HCT116 (cell line): ENCODE data around the gene PCDHB3. TPM values are rescaled to one million over a fixed set of nuclear protein-coding genes. Genes with fewer than 3 reads are reported as not detected.

Experiments
- ATAC-seq: fragments of 200-7000 bp; cut with Tn5 transposase; 2 replicates; pipeline ENCODE4 v1.9.1; 2020; ENCODE audit warnings: mild to moderate bottlenecking, moderate library complexity
- BruUV-seq: library from RNA; stranded (reverse); fragments of 400-500 nt; replicated peaks from 2 replicates; lab custom pipeline; 2021; lab: Mats Ljungman, UMichigan
- CTCF ChIA-PET: fragments of 300-600 bp; sonication (Branson Sonifier 250); formaldehyde crosslinking; loops from one replicate; lab custom pipeline; 2021; ENCODE audit warnings: antibody characterized with exemption; lab: Charles Lee
- POLR2A ChIA-PET: fragments of 300-600, 350-600 bp; sonication (Branson Sonifier 250); formaldehyde crosslinking; loops from one replicate; lab custom pipeline; 2021; ENCODE audit warnings: antibody characterized with exemption; lab: Charles Lee
- RAD21 ChIA-PET, 2 experiments: fragments of 300-600 bp; sonication (Branson Sonifier 250); formaldehyde crosslinking; loops; one replicate each; lab custom pipeline; 2023; ENCODE audit warnings: low total read pairs in 2 of 2; ENCODE audit not compliant: uncharacterized antibody in 2 of 2, unreplicated experiment in 2 of 2, low non-redundant PET in 1 of 2; lab: Charles Lee
- DNase-seq: peaks from one replicate; pipeline ENCODE4 v3.0.0-alpha.2; 2010; ENCODE audit warnings: low read depth, low spot score
- H2AFZ ChIP-seq: fragments of 200-600 bp; shearing (Covaris generic), sonication (generic); 2 replicates; pipeline ENCODE4 v1.6.1; 2017; ENCODE audit warnings: low read depth, mixed run types, mixed read lengths, antibody characterized with exemption, low read length; ENCODE audit not compliant: poor library complexity, severe bottlenecking
- H3K27ac ChIP-seq: 2 replicates; pipeline ENCODE4 v1.5.1; 2012; ENCODE audit warnings: low read depth, low read length
- H3K27me3 ChIP-seq: fragments of 200-600 bp; sonication (generic); 2 replicates; pipeline ENCODE4 v1.6.1; 2016; ENCODE audit warnings: mixed run types, low read length, mixed read lengths; ENCODE audit not compliant: insufficient read depth
- H3K36me3 ChIP-seq, 2 experiments: fragments of 200-500 bp in 1 of 2; fragments of 200-600 bp in 1 of 2; sonication (Bioruptor generic) in 1 of 2; sonication (generic) in 1 of 2; 2 replicates each; pipeline versions ENCODE4 v1.5.1 to v1.6.1; 2014 to 2016; ENCODE audit warnings: low read length in 2 of 2, inconsistent platforms in 1 of 2, mixed read lengths in 1 of 2, mixed run types in 1 of 2; ENCODE audit not compliant: insufficient read depth in 2 of 2, control insufficient read depth in 1 of 2
- H3K4me1 ChIP-seq, 2 experiments: fragments of 200-600 bp in 1 of 2; sonication (generic) in 1 of 2; 2 replicates each; pipeline versions ENCODE4 v1.5.1 to v1.6.1; 2012 to 2017; ENCODE audit warnings: low read length in 2 of 2, inconsistent platforms in 1 of 2, mild to moderate bottlenecking in 1 of 2, mixed read lengths in 1 of 2, mixed run types in 1 of 2, moderate library complexity in 1 of 2; ENCODE audit not compliant: insufficient read depth in 2 of 2, control insufficient read depth in 1 of 2
- H3K4me2 ChIP-seq: fragments of 200-600 bp; sonication (generic); 2 replicates; pipeline ENCODE4 v1.6.1; 2017; ENCODE audit warnings: mixed run types, low read length, mixed read lengths
- H3K4me3 ChIP-seq, 2 experiments: fragments of 200-600 bp in 1 of 2; sonication (generic) in 1 of 2; replicated peaks in 1 of 2; 2 replicates each; pipeline ENCODE4 v1.5.1; 2011 to 2016; ENCODE audit warnings: low read length in 2 of 2, control low read depth in 1 of 2, low read depth in 1 of 2, mild to moderate bottlenecking in 1 of 2, mixed read lengths in 1 of 2, mixed run types in 1 of 2
- H3K79me2 ChIP-seq: fragments of 200-600 bp; sonication (generic); 2 replicates; pipeline ENCODE4 v1.6.1; 2017; ENCODE audit warnings: mild to moderate bottlenecking, mixed run types, low read length, moderate library complexity, mixed read lengths; ENCODE audit not compliant: insufficient read depth
- H3K9ac ChIP-seq: fragments of 200-600 bp; sonication (generic); 2 replicates; pipeline ENCODE4 v1.6.1; 2016; ENCODE audit warnings: low read length, mixed read lengths
- H3K9me2 ChIP-seq: fragments of 200-600 bp; sonication (generic), shearing (Covaris generic); 2 replicates; pipeline ENCODE4 v1.6.1; 2017; ENCODE audit warnings: mixed run types, mild to moderate bottlenecking, moderate library complexity; ENCODE audit not compliant: insufficient read depth
- H3K9me3 ChIP-seq, 2 experiments: fragments of 200-500 bp in 1 of 2; fragments of 200-600 bp in 1 of 2; sonication (Bioruptor generic) in 1 of 2; sonication (generic) in 1 of 2; 2 replicates each; pipeline ENCODE4 v1.6.1; 2014 to 2017; ENCODE audit warnings: low read length in 2 of 2, mixed read lengths in 2 of 2, inconsistent platforms in 1 of 2, low read depth in 1 of 2, mild to moderate bottlenecking in 1 of 2, mixed run types in 1 of 2, moderate library complexity in 1 of 2; ENCODE audit not compliant: control insufficient read depth in 1 of 2, insufficient read depth in 1 of 2
- H4K20me1 ChIP-seq: fragments of 200-600 bp; sonication (generic), shearing (Covaris generic); 2 replicates; pipeline ENCODE4 v1.6.1; 2017; ENCODE audit warnings: mixed run types, mild to moderate bottlenecking, moderate library complexity; ENCODE audit not compliant: insufficient read depth
- CBX3 ChIP-seq: IDR thresholded peaks from 2 replicates; pipeline ENCODE4 v1.6.1; 2012; ENCODE audit warnings: low read depth
- CEBPB ChIP-seq: IDR thresholded peaks from 2 replicates; pipeline ENCODE4 v1.6.1; 2012; ENCODE audit warnings: low read depth
- CTCF ChIP-seq, 3 experiments: fragments of 200-600 bp in 1 of 3; sonication (generic) in 1 of 3; IDR thresholded peaks in 2 of 3; conservative IDR thresholded peaks in 1 of 3; 2 replicates each; pipeline ENCODE4 v1.5.1; 2012 to 2017; ENCODE audit warnings: low read depth in 2 of 3, low read length in 2 of 3, antibody characterized with exemption in 1 of 3, borderline replicate concordance in 1 of 3, control low read depth in 1 of 3, mild to moderate bottlenecking in 1 of 3, mixed read lengths in 1 of 3, mixed run types in 1 of 3, moderate library complexity in 1 of 3; ENCODE audit not compliant: insufficient read depth in 1 of 3
- EGR1 ChIP-seq: IDR thresholded peaks from 2 replicates; pipeline ENCODE4 v1.6.1; 2012; ENCODE audit warnings: low read depth
- ELF1 ChIP-seq: IDR thresholded peaks from 2 replicates; pipeline ENCODE4 v1.6.1; 2012; ENCODE audit warnings: low read depth, borderline replicate concordance
- EZH2phosphoT487 ChIP-seq: fragments of 200-600 bp; IDR thresholded peaks from 2 replicates; pipeline ENCODE4 v1.6.1; 2018; ENCODE audit warnings: antibody characterized with exemption, borderline replicate concordance
- FOSL1 ChIP-seq: IDR thresholded peaks from 2 replicates; pipeline ENCODE4 v1.6.1; 2012; ENCODE audit warnings: low read depth
- MAX ChIP-seq: IDR thresholded peaks from 2 replicates; pipeline ENCODE4 v1.6.1; 2012
- POLR2A ChIP-seq: IDR thresholded peaks from 2 replicates; pipeline ENCODE4 v1.7.0; 2011; ENCODE audit warnings: borderline replicate concordance; ENCODE audit not compliant: insufficient read depth, insufficient read length; ENCODE audit errors: extremely low read depth
- POLR2AphosphoS5 ChIP-seq: IDR thresholded peaks from 2 replicates; pipeline ENCODE4 v1.6.1; 2011; ENCODE audit warnings: mild to moderate bottlenecking, low read depth, low read length, moderate library complexity
- RAD21 ChIP-seq: IDR thresholded peaks from 2 replicates; pipeline ENCODE4 v1.6.1; 2012; ENCODE audit warnings: low read depth, mild to moderate bottlenecking
- REST ChIP-seq: IDR thresholded peaks from 2 replicates; pipeline ENCODE4 v1.6.1; 2012; ENCODE audit warnings: low read depth
- SIN3A ChIP-seq: IDR thresholded peaks from 2 replicates; pipeline ENCODE4 v1.6.1; 2012; ENCODE audit warnings: low read depth
- SP1 ChIP-seq: IDR thresholded peaks from 2 replicates; pipeline ENCODE4 v1.6.1; 2012; ENCODE audit warnings: low read depth
- TCF7L2 ChIP-seq: IDR thresholded peaks from 2 replicates; pipeline ENCODE4 v1.7.0; 2011; ENCODE audit warnings: borderline replicate concordance, inconsistent platforms; ENCODE audit not compliant: insufficient read depth, insufficient read length; ENCODE audit errors: extremely low read depth
- ZFX ChIP-seq: fragments of 450-650 bp; IDR thresholded peaks from 2 replicates; pipeline ENCODE4 v1.6.1; 2017
- ZNF274 ChIP-seq: fragments of 200-500 bp; sonication (Bioruptor generic); IDR thresholded peaks from 2 replicates; pipeline ENCODE4 v1.6.1; 2014; ENCODE audit warnings: mild to moderate bottlenecking, low read depth, low read length, inconsistent platforms
- intact Hi-C: fragments of 100-400 bp; cut with micrococcal nuclease; formaldehyde crosslinking; loops from 2 replicates; pipeline ENCODE4 v1.10.0; 2022
- total RNA-seq: library from RNA; stranded (reverse); gene quantifications from one replicate; pipeline ENCODE4 v1.2.1, GENCODE V29; 2021; ENCODE audit not compliant: unreplicated experiment
- TF ChIP-seq, protein P1 (sequence below): IDR thresholded peaks from 2 replicates; pipeline ENCODE4 v1.6.1; 2011; ENCODE audit warnings: mild to moderate bottlenecking, low read length, moderate library complexity; ENCODE audit not compliant: insufficient replicate concordance; ENCODE audit errors: extremely low read depth
- TF ChIP-seq, protein P2 (sequence below): IDR thresholded peaks from 2 replicates; pipeline ENCODE4 v1.6.1; 2012

The PCDHB3 gene
- total RNA-seq, 1 experiment from 2014 or later, result 0.10 TPM

DNA sequence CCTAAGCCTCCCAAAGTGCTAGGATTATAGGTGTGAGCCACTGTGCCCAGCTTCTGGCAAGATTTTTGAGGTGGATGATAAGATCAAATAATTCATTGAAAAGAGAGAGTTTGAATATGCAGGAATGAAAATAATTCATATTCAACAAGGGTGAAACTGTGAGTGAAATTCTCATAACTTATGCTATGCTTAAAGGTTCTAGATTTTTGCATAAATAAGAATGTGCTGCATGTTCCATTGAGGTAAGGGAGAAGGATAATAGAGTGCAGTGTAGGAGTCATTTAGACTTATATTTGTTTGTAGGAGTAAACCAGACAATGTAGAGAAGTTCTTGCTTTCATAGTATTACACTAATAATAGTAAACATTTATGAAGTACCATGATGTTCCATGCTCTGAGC lies 18.0 kb upstream of the PCDHB3 start:
- BruUV-seq, result no TSS peak
- Histone ChIP-seq H3K4me3 (no peak overlapping the region), H4K20me1 (no peaks in the 10 kb centered on the region), H3K4me2 (no peak overlapping the region), H3K36me3 (no peaks in the 10 kb centered on the region), H3K27me3 (no peaks in the 10 kb centered on the region), H3K9ac (no peak overlapping the region), H3K4me1 (no peaks in the 10 kb centered on the region), H3K27ac (no peak overlapping the region), H3K9me2 (no peaks in the 10 kb centered on the region), H3K79me2 (no peaks in the 10 kb centered on the region), H2AFZ (no peak overlapping the region), H3K9me3 (no peaks in the 10 kb centered on the region; a peak in 1 of 4 replicates)
- ChIA-PET CTCF (no interaction called here), POLR2A (no interaction called here), RAD21 (no interaction called here)
- TF ChIP-seq SP1 (no peak), REST (no peak), CTCF (IDR thresholded peaks at IDR 0.05 in 2 of 3, conservative IDR thresholded peaks at IDR 0.05 in 1 of 3; ENCODE audit: borderline replicate concordance in 1 of 3, insufficient read depth in 1 of 3, low read depth in 2 of 3, low read length in 2 of 3) (no peak), MAX (no peak), ELF1 (no peak), SIN3A (no peak), ZNF274 (no peak), CBX3 (no peak), RAD21 (no peak), CEBPB (no peak), POLR2AphosphoS5 (no peak), FOSL1 (no peak), TCF7L2 (no peak), EGR1 (no peak), EZH2phosphoT487 (no peak), POLR2A (no peak), ZFX (no peak)
- TF ChIP-seq, protein P1, sequence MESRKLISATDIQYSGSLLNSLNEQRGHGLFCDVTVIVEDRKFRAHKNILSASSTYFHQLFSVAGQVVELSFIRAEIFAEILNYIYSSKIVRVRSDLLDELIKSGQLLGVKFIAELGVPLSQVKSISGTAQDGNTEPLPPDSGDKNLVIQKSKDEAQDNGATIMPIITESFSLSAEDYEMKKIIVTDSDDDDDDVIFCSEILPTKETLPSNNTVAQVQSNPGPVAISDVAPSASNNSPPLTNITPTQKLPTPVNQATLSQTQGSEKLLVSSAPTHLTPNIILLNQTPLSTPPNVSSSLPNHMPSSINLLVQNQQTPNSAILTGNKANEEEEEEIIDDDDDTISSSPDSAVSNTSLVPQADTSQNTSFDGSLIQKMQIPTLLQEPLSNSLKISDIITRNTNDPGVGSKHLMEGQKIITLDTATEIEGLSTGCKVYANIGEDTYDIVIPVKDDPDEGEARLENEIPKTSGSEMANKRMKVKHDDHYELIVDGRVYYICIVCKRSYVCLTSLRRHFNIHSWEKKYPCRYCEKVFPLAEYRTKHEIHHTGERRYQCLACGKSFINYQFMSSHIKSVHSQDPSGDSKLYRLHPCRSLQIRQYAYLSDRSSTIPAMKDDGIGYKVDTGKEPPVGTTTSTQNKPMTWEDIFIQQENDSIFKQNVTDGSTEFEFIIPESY, result no peak
- TF ChIP-seq, protein P2, sequence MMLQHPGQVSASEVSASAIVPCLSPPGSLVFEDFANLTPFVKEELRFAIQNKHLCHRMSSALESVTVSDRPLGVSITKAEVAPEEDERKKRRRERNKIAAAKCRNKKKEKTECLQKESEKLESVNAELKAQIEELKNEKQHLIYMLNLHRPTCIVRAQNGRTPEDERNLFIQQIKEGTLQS, result no peak
- no peak for DNase-seq
- intact Hi-C loops, result loop anchor here (10.0 kb wide), 1 partner anchor 483 kb away; no protein-coding TSS in a partner anchor
- ATAC-seq, result no peak
